Measurements from ENCODE around the gene RABGAP1L. TPM values are rescaled to one million over a fixed set of nuclear protein-coding genes. Genes with fewer than 3 reads are reported as not detected.

Gene RABGAP1L
- total and polyA plus RNA-seq, 2 donors (not counting 3 experiments of a cell fraction or from before 2014, with no cell fraction given): 6.4 to 22.2 TPM

GRCh38 chr1:175019524-175019923 lies 860.2 kb downstream of the RABGAP1L start:
- Histone ChIP-seq H3K4me3 (replicated peaks in 1 of 3; ENCODE audit: insufficient read depth in 1 of 3, low read depth in 1 of 3, low read length in 3 of 3) (no peak overlapping the region), H3K27me3 (ENCODE audit: control insufficient read depth in 2 of 2, insufficient read depth in 2 of 2, low read length in 2 of 2) (no peaks in the 10 kb centered on the region), H3K4me2 (ENCODE audit: insufficient read depth, low read length) (no peak overlapping the region), H4K20me1 (replicated peaks; ENCODE audit: control insufficient read depth, extremely low read depth, insufficient read depth, low read length) (no peaks in the 10 kb centered on the region), H3K9me3 (replicated peaks; ENCODE audit: control insufficient read depth, insufficient read depth, low read length) (no peaks in the 10 kb centered on the region), H3K36me3 (ENCODE audit: control insufficient read depth in 2 of 2, extremely low read depth in 1 of 2, insufficient read depth in 2 of 2, low read length in 2 of 2) (peaks cover 5 to 12% of the 10 kb centered on the region in 2 experiments), H3K9me1 (replicated peaks; ENCODE audit: control insufficient read depth, extremely low read depth, insufficient read depth, low read length) (no peaks in the 10 kb centered on the region), H3K9ac (replicated peaks; ENCODE audit: extremely low read depth, insufficient read depth, low read length) (no peak overlapping the region), H3K27ac (ENCODE audit: insufficient read depth, low read depth, low read length) (no peak overlapping the region), H2AFZ (ENCODE audit: low read depth, low read length) (no peak overlapping the region), H3K79me2 (ENCODE audit: control insufficient read depth, insufficient read depth, low read length) (peaks cover 28% of the 10 kb centered on the region), H3K4me1 (ENCODE audit: control insufficient read depth, extremely low read depth, insufficient read depth, low read length) (peaks cover 12% of the 10 kb centered on the region)
- CTCF ChIA-PET: no interaction called here
- dilution Hi-C loops (cut with MboI; ENCODE audit: extremely low pct_ligation_motif_present, low sequenced_read_pairs) (no loop called here), intact Hi-C loops (cut with micrococcal nuclease) (no loop called here)
- DNase-seq (ENCODE audit: low read depth, low spot score) (no peak), FAIRE-seq (no peak)
- no peak for TF ChIP-seq POLR2AphosphoS5 (IDR thresholded peaks at IDR 0.05; ENCODE audit: insufficient read depth, low read depth, low read length)
- TF ChIP-seq CTCF (IDR thresholded peaks at IDR 0.05; ENCODE audit: extremely low read depth in 1 of 2, insufficient read depth in 1 of 2, low read depth in 1 of 2, low read length in 2 of 2): no peak
- TF ChIP-seq FOS (IDR thresholded peaks at IDR 0.05; ENCODE audit: borderline replicate concordance, insufficient read depth, low read length): no peak
- TF ChIP-seq EZH2 (IDR thresholded peaks at IDR 0.05; ENCODE audit: borderline replicate concordance, low read depth, low read length, severe bottlenecking): no peak
- TF ChIP-seq POLR2A (IDR thresholded peaks at IDR 0.05; ENCODE audit: low read depth, low read length): no peak
- TF ChIP-seq, protein P1, sequence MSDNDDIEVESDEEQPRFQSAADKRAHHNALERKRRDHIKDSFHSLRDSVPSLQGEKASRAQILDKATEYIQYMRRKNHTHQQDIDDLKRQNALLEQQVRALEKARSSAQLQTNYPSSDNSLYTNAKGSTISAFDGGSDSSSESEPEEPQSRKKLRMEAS (IDR thresholded peaks at IDR 0.05; ENCODE audit: insufficient read depth, insufficient read length): no peak
- no peak for TF ChIP-seq MYC (IDR thresholded peaks at IDR 0.05; ENCODE audit: low read depth, low read length)
- TF ChIP-seq JUN (IDR thresholded peaks at IDR 0.05; ENCODE audit: borderline replicate concordance, insufficient read depth, insufficient read length, low read depth): no peak
- no peak for TF ChIP-seq GATA2 (IDR thresholded peaks at IDR 0.05; ENCODE audit: insufficient read depth, insufficient read length, low read depth, low read length)
- POLR2A ChIA-PET: no interaction called here
- BruUV-seq (replicated peaks): no TSS peak

Data from endothelial cell of umbilical vein (primary cell).